Activated T-helper 9 cell treated with anti-CD3 and anti-CD28 coated beads, Interleukin-2, amount 50 U/mL, for 16 hours (primary cell): ENCODE measurements around the gene TOMM70.
"Not testable (repeated sequence)": the region's sequence is repeated elsewhere in the genome, so short reads cannot be mapped to it uniquely, and the experiment has no call there.

Source experiments
- DNase-seq: peaks from one replicate; pipeline ENCODE4 v3.0.0-alpha.2; 2020; ENCODE audit warnings: low read depth

Gene TOMM70

GRCh38 chr3:100364421-100364820 lies 36.5 kb downstream of the TOMM70 start:
- DNase-seq, result no peak

- no peak for DNase-seq
Observed at GRCh38 chr3:100361897-100362296, 39.0 kb downstream of the TOMM70 start.

GRCh38 chr3:100360757-100361496 lies 40.0 kb downstream of the TOMM70 start:
- DNase-seq, result no peak

- no peak for DNase-seq
Observed at GRCh38 chr3:100359035-100359434, 41.9 kb downstream of the TOMM70 start.

GRCh38 chr3:100358413-100358812 lies 42.5 kb downstream of the TOMM70 start:
- no peak for DNase-seq

- no peak for DNase-seq
Observed at GRCh38 chr3:100354850-100355249, 46.0 kb downstream of the TOMM70 start.

GRCh38 chr3:100352296-100353231 lies 48.3 kb downstream of the TOMM70 start:
- DNase-seq, result no peak

- not testable (repeated sequence) for DNase-seq
Observed at GRCh38 chr3:100351770-100352169, 49.1 kb downstream of the TOMM70 start.

- no peak for DNase-seq
Observed at GRCh38 chr3:100348727-100349126, 52.2 kb downstream of the TOMM70 start.

GRCh38 chr3:100340527-100340926 lies 60.4 kb downstream of the TOMM70 start:
- no peak for DNase-seq

GRCh38 chr3:100339786-100340185 lies 61.1 kb downstream of the TOMM70 start:
- DNase-seq, result no peak

- no peak for DNase-seq
Observed at GRCh38 chr3:100338911-100339310, 62.0 kb downstream of the TOMM70 start.

GRCh38 chr3:100336229-100336628 lies 64.7 kb downstream of the TOMM70 start:
- not testable (repeated sequence) for DNase-seq

- DNase-seq, result no peak
Observed at GRCh38 chr3:100335434-100335833, 65.5 kb downstream of the TOMM70 start.

- DNase-seq, result peak; percentile 74
Observed at GRCh38 chr3:100334488-100335351, 66.2 kb downstream of the TOMM70 start, which contains the start of gene NIT2. NIT2 (plus strand) TSS chr3:100334757; CDS start chr3:100334792, 35 bp downstream.

- DNase-seq, result no peak
Observed at GRCh38 chr3:100333970-100334487, 66.9 kb downstream of the TOMM70 start.

- no peak for DNase-seq
Observed at GRCh38 chr3:100333051-100333450, 67.8 kb downstream of the TOMM70 start.

- no peak for DNase-seq
Observed at GRCh38 chr3:100331660-100332059, 69.2 kb downstream of the TOMM70 start.

- DNase-seq, result no peak
Observed at GRCh38 chr3:100330651-100331050, 70.2 kb downstream of the TOMM70 start.

GRCh38 chr3:100329800-100330489 lies 70.9 kb downstream of the TOMM70 start:
- DNase-seq, result no peak

- not testable (repeated sequence) for DNase-seq
Observed at GRCh38 chr3:100327377-100327776, 73.5 kb downstream of the TOMM70 start.
